HEK293T (cell line): ENCODE data around the gene PDE10A.

ENCODE experiments used
- ELF4 ChIP-seq: fragments of 450-650 bp; IDR thresholded peaks from 2 replicates; pipeline ENCODE4 v1.6.1; 2017; ENCODE audit warnings: antibody characterized with exemption
- FOXA1 ChIP-seq: fragments of 450-650 bp; IDR thresholded peaks from 2 replicates; pipeline ENCODE4 v1.6.1; 2016; ENCODE audit warnings: mild to moderate bottlenecking
- FOXK2 ChIP-seq: fragments of 450-650 bp; IDR thresholded peaks from 2 replicates; pipeline ENCODE4 v1.6.1; 2016; ENCODE audit warnings: mild to moderate bottlenecking
- FOXM1 ChIP-seq: fragments of 450-650 bp; IDR thresholded peaks from 2 replicates; pipeline ENCODE4 v1.6.1; 2017; ENCODE audit warnings: mild to moderate bottlenecking, borderline replicate concordance
- HDGF ChIP-seq: fragments of 450-650 bp; IDR thresholded peaks from 2 replicates; pipeline ENCODE4 v1.6.1; 2017; ENCODE audit warnings: antibody characterized with exemption, borderline replicate concordance
- NFRKB ChIP-seq: fragments of 450-650 bp; IDR thresholded peaks from 2 replicates; pipeline ENCODE4 v1.6.1; 2016; ENCODE audit warnings: mild to moderate bottlenecking, moderate library complexity
- SP1 ChIP-seq: fragments of 450-650 bp; IDR thresholded peaks from 2 replicates; pipeline ENCODE4 v1.6.1; 2017
- TARDBP ChIP-seq: fragments of 450-650 bp; IDR thresholded peaks from 2 replicates; pipeline ENCODE4 v1.6.1; 2016
- ZNF384 ChIP-seq: fragments of 450-650 bp; IDR thresholded peaks from 2 replicates; pipeline ENCODE4 v1.6.1; 2016

DNA sequence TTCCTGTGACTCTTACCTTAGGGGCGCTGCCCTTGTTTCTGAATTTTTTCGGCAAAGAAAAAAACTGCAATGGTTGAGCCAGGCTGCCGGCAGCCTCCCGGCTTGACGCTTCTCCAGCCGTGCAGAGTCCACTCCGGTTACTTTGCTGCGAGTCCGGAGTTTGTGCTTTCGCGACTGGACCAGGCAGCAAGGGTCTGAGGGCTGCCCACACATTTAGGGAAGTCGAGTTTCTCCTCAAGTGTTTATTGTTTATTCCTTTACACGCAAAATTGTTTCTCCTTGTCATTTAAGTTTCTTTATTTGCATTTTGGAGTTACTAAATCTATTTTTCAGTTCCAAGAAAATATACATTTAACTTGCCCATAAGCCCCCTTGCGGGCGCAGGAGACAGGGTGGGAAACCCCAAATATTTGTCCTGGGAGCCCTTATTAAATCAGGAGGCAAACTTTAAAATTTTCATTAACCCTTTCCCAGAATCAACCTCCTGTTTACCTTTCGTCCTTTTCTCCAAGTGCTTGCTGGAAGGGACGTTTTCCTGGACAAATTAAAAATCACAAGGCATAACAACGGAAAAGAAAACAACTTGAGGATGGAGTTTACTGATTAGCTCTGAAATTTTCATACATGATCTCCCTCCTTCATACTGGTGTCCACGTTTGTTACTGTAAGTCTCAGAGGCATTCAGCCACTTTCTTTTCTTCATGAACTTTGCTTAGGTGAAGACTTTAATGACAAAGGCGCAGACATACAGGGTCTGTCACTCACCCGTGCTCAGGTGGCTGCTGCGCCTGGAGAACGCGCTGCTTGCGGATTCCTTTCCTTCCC is 1.7 kb upstream of the PDE10A start:
- no peak for TF ChIP-seq HDGF
- TF ChIP-seq FOXA1, result no peak
- TF ChIP-seq FOXK2, result no peak
- no peak for TF ChIP-seq TARDBP
- TF ChIP-seq FOXM1, result no peak
- no peak for TF ChIP-seq NFRKB
- TF ChIP-seq ZNF384, result no peak
- TF ChIP-seq SP1, result no peak
- TF ChIP-seq ELF4, result no peak
